HL-60 (cell line): Measurements from ENCODE around the gene CDK17.

Experiments
- CTCF ChIP-seq: IDR thresholded peaks from one replicate; pipeline ENCODE4 v1.5.1; 2011; ENCODE audit warnings: low read length, control low read depth, inconsistent platforms; ENCODE audit not compliant: insufficient read depth
- GABPA ChIP-seq: IDR thresholded peaks from 2 replicates; pipeline ENCODE4 v1.6.1; 2012; ENCODE audit warnings: low read depth
- POLR2AphosphoS5 ChIP-seq: IDR thresholded peaks from 2 replicates; pipeline ENCODE4 v1.6.1; 2012; ENCODE audit warnings: low read depth
- SPI1 ChIP-seq: IDR thresholded peaks from 2 replicates; pipeline ENCODE4 v1.6.1; 2012; ENCODE audit warnings: low read depth, mild to moderate bottlenecking, borderline replicate concordance
- TF ChIP-seq, protein P1 (sequence below): IDR thresholded peaks from 2 replicates; pipeline ENCODE4 v1.6.1; 2012; ENCODE audit warnings: low read depth; ENCODE audit not compliant: insufficient replicate concordance

GRCh38 chr12:96293093-96293492 is 107.1 kb downstream of the CDK17 start:
- TF ChIP-seq CTCF (no peak), POLR2AphosphoS5 (no peak), GABPA (no peak), SPI1 (no peak)
- TF ChIP-seq, protein P1, sequence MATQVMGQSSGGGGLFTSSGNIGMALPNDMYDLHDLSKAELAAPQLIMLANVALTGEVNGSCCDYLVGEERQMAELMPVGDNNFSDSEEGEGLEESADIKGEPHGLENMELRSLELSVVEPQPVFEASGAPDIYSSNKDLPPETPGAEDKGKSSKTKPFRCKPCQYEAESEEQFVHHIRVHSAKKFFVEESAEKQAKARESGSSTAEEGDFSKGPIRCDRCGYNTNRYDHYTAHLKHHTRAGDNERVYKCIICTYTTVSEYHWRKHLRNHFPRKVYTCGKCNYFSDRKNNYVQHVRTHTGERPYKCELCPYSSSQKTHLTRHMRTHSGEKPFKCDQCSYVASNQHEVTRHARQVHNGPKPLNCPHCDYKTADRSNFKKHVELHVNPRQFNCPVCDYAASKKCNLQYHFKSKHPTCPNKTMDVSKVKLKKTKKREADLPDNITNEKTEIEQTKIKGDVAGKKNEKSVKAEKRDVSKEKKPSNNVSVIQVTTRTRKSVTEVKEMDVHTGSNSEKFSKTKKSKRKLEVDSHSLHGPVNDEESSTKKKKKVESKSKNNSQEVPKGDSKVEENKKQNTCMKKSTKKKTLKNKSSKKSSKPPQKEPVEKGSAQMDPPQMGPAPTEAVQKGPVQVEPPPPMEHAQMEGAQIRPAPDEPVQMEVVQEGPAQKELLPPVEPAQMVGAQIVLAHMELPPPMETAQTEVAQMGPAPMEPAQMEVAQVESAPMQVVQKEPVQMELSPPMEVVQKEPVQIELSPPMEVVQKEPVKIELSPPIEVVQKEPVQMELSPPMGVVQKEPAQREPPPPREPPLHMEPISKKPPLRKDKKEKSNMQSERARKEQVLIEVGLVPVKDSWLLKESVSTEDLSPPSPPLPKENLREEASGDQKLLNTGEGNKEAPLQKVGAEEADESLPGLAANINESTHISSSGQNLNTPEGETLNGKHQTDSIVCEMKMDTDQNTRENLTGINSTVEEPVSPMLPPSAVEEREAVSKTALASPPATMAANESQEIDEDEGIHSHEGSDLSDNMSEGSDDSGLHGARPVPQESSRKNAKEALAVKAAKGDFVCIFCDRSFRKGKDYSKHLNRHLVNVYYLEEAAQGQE: no peak
